KMS-11 (cell line): ENCODE data around the gene SEC22A.
"Not testable (repeated sequence)": the region's sequence is repeated elsewhere in the genome, so short reads cannot be mapped to it uniquely, and the experiment has no call there.

Experiments used
- H2AFZ ChIP-seq: fragments of 200-600 bp; sonication (generic); 2 replicates; pipeline ENCODE4 v1.6.1; 2016; ENCODE audit warnings: antibody characterized with exemption, mixed run types, low read depth
- H3K27ac ChIP-seq: fragments of 200-600 bp; sonication (generic); 2 replicates; pipeline ENCODE4 v1.6.1; 2016; ENCODE audit warnings: mild to moderate bottlenecking, mixed run types
- H3K27me3 ChIP-seq: fragments of 200-600 bp; sonication (generic); 2 replicates; pipeline ENCODE4 v1.6.1; 2017; ENCODE audit warnings: mild to moderate bottlenecking, low read depth, mixed run types, moderate library complexity; ENCODE audit not compliant: insufficient read depth
- H3K36me3 ChIP-seq: fragments of 200-600 bp; sonication (generic); 2 replicates; pipeline ENCODE4 v1.6.1; 2017; ENCODE audit warnings: mild to moderate bottlenecking, mixed run types; ENCODE audit not compliant: insufficient read depth
- H3K4me1 ChIP-seq: fragments of 200-600 bp; sonication (generic); 2 replicates; pipeline ENCODE4 v1.6.1; 2016; ENCODE audit warnings: mild to moderate bottlenecking, low read depth, mixed run types; ENCODE audit not compliant: poor library complexity, severe bottlenecking
- H3K4me2 ChIP-seq: fragments of 200-600 bp; sonication (generic); 2 replicates; pipeline ENCODE4 v1.7.0; 2016; ENCODE audit warnings: mild to moderate bottlenecking, mixed run types
- H3K4me3 ChIP-seq: fragments of 200-600 bp; sonication (generic); IDR thresholded peaks from 2 replicates; pipeline ENCODE4 v1.6.1; 2017; ENCODE audit warnings: low read depth, low read length, mixed read lengths; ENCODE audit not compliant: insufficient read depth
- H3K79me2 ChIP-seq: fragments of 200-600 bp; sonication (generic); 2 replicates; pipeline ENCODE4 v1.6.1; 2016; ENCODE audit warnings: low read depth, mixed run types; ENCODE audit not compliant: insufficient read depth
- H3K9ac ChIP-seq: fragments of 200-600 bp; sonication (generic); 2 replicates; pipeline ENCODE4 v1.6.1; 2016; ENCODE audit warnings: mild to moderate bottlenecking, mixed run types
- H4K20me1 ChIP-seq: fragments of 200-600 bp; sonication (generic); 2 replicates; pipeline ENCODE4 v1.6.1; 2016; ENCODE audit warnings: mild to moderate bottlenecking, mixed run types; ENCODE audit not compliant: insufficient read depth
- CTCF ChIP-seq: fragments of 200-600 bp; sonication (generic); conservative IDR thresholded peaks from 2 replicates; pipeline ENCODE4 v1.6.1; 2017; ENCODE audit warnings: low read depth, mild to moderate bottlenecking, antibody characterized with exemption, low read length, moderate library complexity, mixed read lengths

The SEC22A gene

GRCh38 chr3:123198372-123198771 lies 3.4 kb upstream of the SEC22A start:
- H3K4me1 ChIP-seq = peaks cover 15% of the 10 kb centered on the region
- no peaks in the 10 kb centered on the region for H3K36me3 ChIP-seq
- H3K9ac ChIP-seq = no peak overlapping the region
- no peak overlapping the region for H2AFZ ChIP-seq
- no peaks in the 10 kb centered on the region for H4K20me1 ChIP-seq
- no peak for TF ChIP-seq CTCF
- no peak overlapping the region for H3K4me3 ChIP-seq
- no peak overlapping the region for H3K27ac ChIP-seq
- H3K27me3 ChIP-seq = no peaks in the 10 kb centered on the region
- peaks cover 15% of the 10 kb centered on the region for H3K79me2 ChIP-seq
- no peak overlapping the region for H3K4me2 ChIP-seq

- H3K79me2 ChIP-seq = peaks cover 26% of the 10 kb centered on the region
- H3K27me3 ChIP-seq = no peaks in the 10 kb centered on the region
- H3K27ac ChIP-seq = peak overlapping the region; percentile 34; the same call in 1 of the 2 replicates
- peak overlapping the region; percentile 77; the same call in 1 of the 2 replicates for H3K9ac ChIP-seq
- no peaks in the 10 kb centered on the region for H3K36me3 ChIP-seq
- peaks cover 15% of the 10 kb centered on the region for H3K4me1 ChIP-seq
- peak overlapping the region; percentile 99 for H2AFZ ChIP-seq
- TF ChIP-seq CTCF = no peak
- no peaks in the 10 kb centered on the region for H4K20me1 ChIP-seq
- H3K4me3 ChIP-seq = peak overlapping the region; percentile 82
- H3K4me2 ChIP-seq = peak overlapping the region; percentile 91
These were observed 553 bp upstream of the SEC22A start for GRCh38 chr3:123201223-123201556.

GRCh38 chr3:123202451-123202850 lies 708 bp downstream of the SEC22A start:
- H2AFZ ChIP-seq = peak overlapping the region; percentile 99

GRCh38 chr3:123218990-123219389 lies 17.2 kb downstream of the SEC22A start:
- Histone ChIP-seq H2AFZ (no peak overlapping the region), H3K79me2 (no peaks in the 10 kb centered on the region), H4K20me1 (no peaks in the 10 kb centered on the region), H3K4me3 (no peak overlapping the region), H3K27me3 (no peaks in the 10 kb centered on the region), H3K4me1 (no peaks in the 10 kb centered on the region), H3K9ac (no peak overlapping the region), H3K4me2 (no peak overlapping the region), H3K36me3 (no peaks in the 10 kb centered on the region), H3K27ac (no peak overlapping the region)
- no peak for TF ChIP-seq CTCF

More at GRCh38 chr3:123202451-123202850, 708 bp downstream of the SEC22A start:
- H3K4me2 ChIP-seq = peak overlapping the region; percentile 76
- peaks cover 26% of the 10 kb centered on the region for H3K79me2 ChIP-seq
- H3K27ac ChIP-seq = peak overlapping the region; percentile 40; the same call in 1 of the 2 replicates
- H4K20me1 ChIP-seq = no peaks in the 10 kb centered on the region
- H3K27me3 ChIP-seq = no peaks in the 10 kb centered on the region
- peak overlapping the region; percentile 95 for H3K4me3 ChIP-seq
- H3K36me3 ChIP-seq = no peaks in the 10 kb centered on the region
- peak overlapping the region; percentile 77 for H3K9ac ChIP-seq
- no peak for TF ChIP-seq CTCF
- peaks cover 15% of the 10 kb centered on the region for H3K4me1 ChIP-seq

GRCh38 chr3:123221369-123221768 lies 19.6 kb downstream of the SEC22A start:
- H3K27me3 ChIP-seq, H3K4me1 ChIP-seq, H3K9ac ChIP-seq, H3K27ac ChIP-seq, H4K20me1 ChIP-seq, H3K4me2 ChIP-seq, H3K36me3 ChIP-seq, H2AFZ ChIP-seq, H3K79me2 ChIP-seq, H3K4me3 ChIP-seq: not testable (repeated sequence)
